NT2/D1 (cell line): ENCODE data around the gene HRH3.

ENCODE experiments used
- SUZ12 ChIP-seq: IDR thresholded peaks from 2 replicates; pipeline ENCODE4 v1.6.1; 2011; ENCODE audit not compliant: insufficient read length, insufficient read depth; ENCODE audit errors: extremely low read depth
- YY1 ChIP-seq: IDR thresholded peaks from 2 replicates; pipeline ENCODE4 v1.6.1; 2011; ENCODE audit not compliant: insufficient read length, insufficient read depth
- ZNF274 ChIP-seq: IDR thresholded peaks from 2 replicates; pipeline ENCODE4 v1.6.1; 2011; ENCODE audit warnings: mild to moderate bottlenecking, low read depth, low read length

GRCh38 chr20:62198931-62199330 lies 21.1 kb downstream of the HRH3 start:
- TF ChIP-seq ZNF274 (no peak), YY1 (no peak), SUZ12 (no peak)
